Mucosa of rectum (tissue), 2 donors: Measurements from ENCODE around the gene RNF144A.

ENCODE experiments used
- H3K27ac ChIP-seq, 2 donors: one replicate each; pipeline ENCODE4 v1.7.0; 2013; ENCODE audit warnings: inconsistent platforms in 2 of 2, low read depth in 2 of 2, low read length in 2 of 2
- H3K27me3 ChIP-seq, 2 donors: one replicate each; pipeline ENCODE4 v1.7.0; 2013; ENCODE audit warnings: low read length in 2 of 2; ENCODE audit not compliant: control insufficient read depth in 2 of 2, insufficient read depth in 2 of 2
- H3K36me3 ChIP-seq, 2 donors: one replicate each; pipeline ENCODE4 v1.7.0; 2013; ENCODE audit warnings: low read length in 2 of 2; ENCODE audit not compliant: control insufficient read depth in 2 of 2, insufficient read depth in 2 of 2
- H3K4me1 ChIP-seq, 2 donors: one replicate each; pipeline ENCODE4 v1.7.0; 2013; ENCODE audit warnings: low read length in 2 of 2, mild to moderate bottlenecking in 1 of 2; ENCODE audit not compliant: control insufficient read depth in 2 of 2, insufficient read depth in 2 of 2
- H3K4me3 ChIP-seq, 2 donors: one replicate each; pipeline ENCODE4 v1.7.0; 2013; ENCODE audit warnings: low read length in 2 of 2
- H3K9ac ChIP-seq, 2 donors: one replicate each; pipeline ENCODE4 v1.7.0; 2013; ENCODE audit warnings: low read length in 2 of 2, low read depth in 1 of 2, mild to moderate bottlenecking in 1 of 2
- H3K9me3 ChIP-seq, 2 donors: one replicate each; pipeline ENCODE4 v1.7.0; 2013; ENCODE audit warnings: low read length in 2 of 2; ENCODE audit not compliant: control insufficient read depth in 2 of 2
- donor health status: healthy.
- donor health status: Normal muscosa, but diverticular disease.

RNF144A gene

GRCh38 chr2:6944555-6944954 is 27.3 kb downstream of the RNF144A start:
- H3K4me1 ChIP-seq: no peaks in the 10 kb centered on the region
- H3K9me3 ChIP-seq: no peaks in the 10 kb centered on the region
- H3K36me3 ChIP-seq: peaks cover 0 to 9% of the 10 kb centered on the region in 2 donors
- H3K4me3 ChIP-seq: no peak overlapping the region
- no peaks in the 10 kb centered on the region for H3K27me3 ChIP-seq
- no peak overlapping the region for H3K9ac ChIP-seq
- no peak overlapping the region for H3K27ac ChIP-seq

DNA sequence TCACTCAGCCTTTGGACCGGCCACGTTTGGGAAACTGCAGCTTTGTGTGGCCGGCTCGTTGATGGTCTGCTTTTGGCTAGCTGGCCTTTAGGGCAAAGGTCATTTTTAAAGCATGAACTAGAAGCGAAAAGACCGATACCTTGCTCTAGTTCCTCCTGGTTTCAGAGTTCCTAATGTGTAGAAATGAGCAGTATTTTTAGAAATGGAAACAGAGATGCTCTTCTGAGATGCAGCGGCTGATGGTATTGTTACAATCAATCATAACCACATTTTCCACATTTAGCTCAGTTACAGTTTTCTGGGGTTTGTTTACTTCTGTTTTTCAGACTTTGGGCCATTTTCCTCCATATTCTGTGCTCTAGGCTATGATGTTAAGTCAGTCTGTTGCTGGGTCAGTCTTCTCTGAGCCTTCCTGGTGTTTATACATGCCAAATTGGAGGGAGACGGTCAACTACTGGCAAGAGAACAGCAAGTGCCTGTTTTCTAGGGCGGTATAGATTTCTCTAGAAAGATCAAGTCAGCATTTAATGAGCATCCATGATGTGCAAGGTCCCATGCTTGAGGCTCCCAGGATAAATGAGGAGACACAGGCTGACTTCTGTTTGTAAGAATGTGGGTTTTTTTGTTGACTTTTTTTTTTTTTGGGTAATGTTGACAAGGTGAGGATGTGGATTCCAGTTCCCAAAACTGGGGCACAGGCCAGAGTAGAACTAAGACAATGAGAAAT is 28.0 kb downstream of the RNF144A start:
- Histone ChIP-seq H3K9me3 (no peaks in the 10 kb centered on the region), H3K9ac (no peak overlapping the region), H3K27me3 (no peaks in the 10 kb centered on the region), H3K4me1 (no peaks in the 10 kb centered on the region), H3K27ac (no peak overlapping the region), H3K4me3 (no peak overlapping the region), H3K36me3 (peaks cover 0 to 9% of the 10 kb centered on the region in 2 donors)

- no peaks in the 10 kb centered on the region for H3K4me1 ChIP-seq
- no peaks in the 10 kb centered on the region for H3K9me3 ChIP-seq
- no peak overlapping the region for H3K27ac ChIP-seq
- no peak overlapping the region for H3K4me3 ChIP-seq
- no peaks in the 10 kb centered on the region for H3K27me3 ChIP-seq
- H3K9ac ChIP-seq: no peak overlapping the region
- peaks cover 0 to 9% of the 10 kb centered on the region in 2 donors for H3K36me3 ChIP-seq
These were observed 28.6 kb downstream of the RNF144A start for GRCh38 chr2:6945821-6946220.

DNA sequence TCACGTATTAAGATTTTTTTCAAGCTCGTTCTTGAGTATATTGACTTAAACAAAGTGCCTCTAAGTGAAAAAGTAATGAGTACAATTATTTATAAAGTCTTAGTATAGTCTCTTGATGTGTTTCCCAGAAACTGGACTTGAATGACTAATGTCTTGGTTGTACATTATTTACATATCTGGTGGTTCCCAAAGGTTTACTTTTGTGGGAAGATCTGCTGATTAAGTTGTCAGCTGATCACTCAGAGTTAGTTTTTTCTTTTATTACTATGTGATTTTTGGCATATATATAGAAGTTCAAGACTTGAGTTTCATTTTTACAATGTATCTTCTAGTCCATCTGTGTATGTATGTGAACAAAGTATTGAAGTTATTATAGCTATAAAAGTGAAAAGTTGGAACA is 29.5 kb downstream of the RNF144A start:
- Histone ChIP-seq H3K27me3 (no peaks in the 10 kb centered on the region), H3K27ac (no peak overlapping the region), H3K9ac (no peak overlapping the region), H3K9me3 (no peaks in the 10 kb centered on the region), H3K36me3 (peaks cover 0 to 9% of the 10 kb centered on the region in 2 donors), H3K4me3 (no peak overlapping the region), H3K4me1 (no peaks in the 10 kb centered on the region)

GRCh38 chr2:6947929-6948676 is 30.9 kb downstream of the RNF144A start:
- no peak overlapping the region for H3K4me3 ChIP-seq
- H3K27me3 ChIP-seq: no peaks in the 10 kb centered on the region
- H3K9ac ChIP-seq: no peak overlapping the region
- no peaks in the 10 kb centered on the region for H3K9me3 ChIP-seq
- H3K27ac ChIP-seq: no peak overlapping the region
- no peaks in the 10 kb centered on the region for H3K4me1 ChIP-seq
- peaks cover 0 to 6% of the 10 kb centered on the region in 2 donors for H3K36me3 ChIP-seq

DNA sequence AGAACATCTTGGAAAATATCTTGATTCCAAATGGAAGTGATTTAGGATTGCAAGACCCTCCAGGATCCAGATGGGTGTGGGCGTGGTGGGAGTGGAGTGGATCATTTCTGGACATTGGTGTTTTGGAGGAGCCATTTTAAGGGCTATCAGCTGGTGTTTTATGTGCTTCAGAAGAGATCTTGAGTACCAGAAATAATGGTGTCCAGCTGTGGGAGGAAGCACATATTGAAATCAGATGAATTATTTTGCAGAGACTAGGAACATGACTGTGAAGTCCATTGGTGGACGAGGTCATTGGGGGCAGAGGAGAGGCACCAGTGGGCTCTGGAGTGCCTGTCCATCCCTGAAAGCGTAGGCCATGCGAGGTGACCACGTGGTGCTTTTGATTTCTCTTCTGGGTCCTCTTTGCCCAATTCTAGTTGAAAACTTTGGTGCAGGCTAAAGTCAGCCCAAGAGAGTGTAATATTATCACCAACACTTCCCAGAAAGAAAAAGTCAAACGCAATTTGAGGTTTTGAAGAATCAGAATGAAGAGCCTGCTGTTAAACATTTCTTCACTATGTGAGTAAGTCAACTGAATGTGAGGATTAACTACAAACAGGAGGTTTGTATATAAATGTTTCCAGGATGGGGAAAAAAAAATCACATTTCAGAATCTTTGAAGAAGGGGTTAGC is 31.6 kb downstream of the RNF144A start:
- no peak overlapping the region for H3K9ac ChIP-seq
- no peaks in the 10 kb centered on the region for H3K27me3 ChIP-seq
- H3K4me1 ChIP-seq: no peaks in the 10 kb centered on the region
- H3K36me3 ChIP-seq: no peaks in the 10 kb centered on the region
- no peaks in the 10 kb centered on the region for H3K9me3 ChIP-seq
- H3K27ac ChIP-seq: no peak overlapping the region
- H3K4me3 ChIP-seq: no peak overlapping the region

DNA sequence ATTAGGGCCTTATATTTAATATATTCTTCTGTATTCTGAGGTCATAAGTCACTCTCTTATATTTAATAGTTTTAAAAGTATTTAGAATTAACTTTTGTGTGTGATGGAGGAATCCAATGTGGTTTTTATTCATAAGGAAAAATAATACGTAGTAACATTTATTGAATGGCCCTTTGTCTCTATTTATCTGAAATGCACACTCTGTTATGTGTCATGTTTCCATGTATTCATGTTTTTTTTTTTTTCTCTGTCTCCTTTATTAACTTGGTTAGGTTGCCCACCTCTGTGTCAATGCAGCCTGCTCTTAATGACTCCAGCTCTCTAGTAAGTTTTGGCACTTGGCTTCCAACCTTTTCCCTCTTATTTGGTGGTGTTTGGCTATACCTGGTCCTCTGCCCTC is 33.8 kb downstream of the RNF144A start:
- H3K27me3 ChIP-seq: no peaks in the 10 kb centered on the region
- H3K9me3 ChIP-seq: no peaks in the 10 kb centered on the region
- H3K4me1 ChIP-seq: peaks cover under 1 to 3% of the 10 kb centered on the region in 2 donors
- H3K9ac ChIP-seq: no peak overlapping the region
- no peaks in the 10 kb centered on the region for H3K36me3 ChIP-seq
- no peak overlapping the region for H3K4me3 ChIP-seq
- no peak overlapping the region for H3K27ac ChIP-seq

GRCh38 chr2:6952101-6952500 is 34.9 kb downstream of the RNF144A start:
- peaks cover 3 to 5% of the 10 kb centered on the region in 2 donors for H3K4me1 ChIP-seq
- H3K27me3 ChIP-seq: no peaks in the 10 kb centered on the region
- H3K36me3 ChIP-seq: no peaks in the 10 kb centered on the region
- H3K9ac ChIP-seq: no peak overlapping the region
- no peak overlapping the region for H3K4me3 ChIP-seq
- no peaks in the 10 kb centered on the region for H3K9me3 ChIP-seq
- no peak overlapping the region for H3K27ac ChIP-seq

- no peak overlapping the region for H3K9ac ChIP-seq
- H3K36me3 ChIP-seq: no peaks in the 10 kb centered on the region
- H3K4me3 ChIP-seq: no peak overlapping the region
- H3K4me1 ChIP-seq: peaks cover 3 to 5% of the 10 kb centered on the region in 2 donors
- no peaks in the 10 kb centered on the region for H3K9me3 ChIP-seq
- no peak overlapping the region for H3K27ac ChIP-seq
- no peaks in the 10 kb centered on the region for H3K27me3 ChIP-seq
These were observed 37.4 kb downstream of the RNF144A start for GRCh38 chr2:6954586-6954985.

GRCh38 chr2:6955511-6956136 is 38.4 kb downstream of the RNF144A start:
- no peak overlapping the region for H3K4me3 ChIP-seq
- no peaks in the 10 kb centered on the region for H3K36me3 ChIP-seq
- H3K4me1 ChIP-seq: peaks cover 6 to 7% of the 10 kb centered on the region in 2 donors
- H3K27me3 ChIP-seq: no peaks in the 10 kb centered on the region
- H3K9ac ChIP-seq: no peak overlapping the region
- no peaks in the 10 kb centered on the region for H3K9me3 ChIP-seq
- H3K27ac ChIP-seq: no peak overlapping the region
